ENCODE results near the gene GLIPR1L2.

- TF ChIP-seq, protein P1, sequence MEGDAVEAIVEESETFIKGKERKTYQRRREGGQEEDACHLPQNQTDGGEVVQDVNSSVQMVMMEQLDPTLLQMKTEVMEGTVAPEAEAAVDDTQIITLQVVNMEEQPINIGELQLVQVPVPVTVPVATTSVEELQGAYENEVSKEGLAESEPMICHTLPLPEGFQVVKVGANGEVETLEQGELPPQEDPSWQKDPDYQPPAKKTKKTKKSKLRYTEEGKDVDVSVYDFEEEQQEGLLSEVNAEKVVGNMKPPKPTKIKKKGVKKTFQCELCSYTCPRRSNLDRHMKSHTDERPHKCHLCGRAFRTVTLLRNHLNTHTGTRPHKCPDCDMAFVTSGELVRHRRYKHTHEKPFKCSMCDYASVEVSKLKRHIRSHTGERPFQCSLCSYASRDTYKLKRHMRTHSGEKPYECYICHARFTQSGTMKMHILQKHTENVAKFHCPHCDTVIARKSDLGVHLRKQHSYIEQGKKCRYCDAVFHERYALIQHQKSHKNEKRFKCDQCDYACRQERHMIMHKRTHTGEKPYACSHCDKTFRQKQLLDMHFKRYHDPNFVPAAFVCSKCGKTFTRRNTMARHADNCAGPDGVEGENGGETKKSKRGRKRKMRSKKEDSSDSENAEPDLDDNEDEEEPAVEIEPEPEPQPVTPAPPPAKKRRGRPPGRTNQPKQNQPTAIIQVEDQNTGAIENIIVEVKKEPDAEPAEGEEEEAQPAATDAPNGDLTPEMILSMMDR (conservative IDR thresholded peaks at IDR 0.05; ENCODE audit: low read depth, low read length) = no peak
- TF ChIP-seq EZH2 (IDR thresholded peaks at IDR 0.05; ENCODE audit: low read length, unreplicated experiment) = no peak
- TF ChIP-seq EZH2phosphoT487 (IDR thresholded peaks at IDR 0.05; ENCODE audit: borderline replicate concordance, low read length) = no peak
These were observed 18.9 kb downstream of the GLIPR1L2 start for GRCh38 chr12:75409830-75410229.

Data from PC-3 (cell line).